ENCODE results near the gene GPA33.

Gene GPA33

GRCh38 chr1:167090314-167090942 is at the start of gene GPA33:
TSS of gene GPA33 (minus strand) at chr1:167090377. CDS start at chr1:167090287, 90 bp downstream.
- peaks cover 3% of the 10 kb centered on the region for H3K36me3 Mint-ChIP-seq
- H3K4me3 Mint-ChIP-seq = peak within 1 kb of the TSS; percentile 41
- H3K27me3 Mint-ChIP-seq = no peaks in the 10 kb centered on the region
- peaks cover 35% of the 10 kb centered on the region for H3K4me1 Mint-ChIP-seq (ENCODE audit: low read depth)
- no peaks in the 10 kb centered on the region for H3K9me3 Mint-ChIP-seq (ENCODE audit: low read depth)
- H3K27ac Mint-ChIP-seq = peak within 1 kb of the TSS; percentile 89

- H3K27me3 Mint-ChIP-seq = peaks cover 4% of the 10 kb centered on the region
- H3K27ac Mint-ChIP-seq = no peak overlapping the region
These were observed 48.5 kb upstream of the GPA33 start for GRCh38 chr1:167138703-167139102.

GRCh38 chr1:167137793-167138510 is 47.8 kb upstream of the GPA33 start:
- no peaks in the 10 kb centered on the region for H3K4me1 Mint-ChIP-seq (ENCODE audit: low read depth)
- H3K27ac Mint-ChIP-seq = no peak overlapping the region
- H3K9me3 Mint-ChIP-seq (ENCODE audit: low read depth) = peaks cover 4% of the 10 kb centered on the region
- no peak overlapping the region for H3K4me3 Mint-ChIP-seq
- peaks cover 2% of the 10 kb centered on the region for H3K36me3 Mint-ChIP-seq
- H3K27me3 Mint-ChIP-seq = peaks cover 2% of the 10 kb centered on the region

More at GRCh38 chr1:167138703-167139102, 48.5 kb upstream of the GPA33 start:
- H3K36me3 Mint-ChIP-seq = peaks cover 5% of the 10 kb centered on the region
- peaks cover 6% of the 10 kb centered on the region for H3K9me3 Mint-ChIP-seq (ENCODE audit: low read depth)
- no peak overlapping the region for H3K4me3 Mint-ChIP-seq
- no peaks in the 10 kb centered on the region for H3K4me1 Mint-ChIP-seq (ENCODE audit: low read depth)

- Mint-ChIP-seq H3K36me3 (peaks cover 1% of the 10 kb centered on the region), H3K9me3 (ENCODE audit: low read depth) (peaks cover 2% of the 10 kb centered on the region), H3K27ac (no peak overlapping the region), H3K4me3 (no peak overlapping the region), H3K27me3 (peaks cover 2% of the 10 kb centered on the region), H3K4me1 (ENCODE audit: low read depth) (no peaks in the 10 kb centered on the region)
These were observed 47.2 kb upstream of the GPA33 start for GRCh38 chr1:167137332-167137781.

GRCh38 chr1:167136806-167137205 is 46.6 kb upstream of the GPA33 start:
- no peak overlapping the region for H3K4me3 Mint-ChIP-seq
- no peaks in the 10 kb centered on the region for H3K36me3 Mint-ChIP-seq
- H3K4me1 Mint-ChIP-seq (ENCODE audit: low read depth) = no peaks in the 10 kb centered on the region
- no peaks in the 10 kb centered on the region for H3K9me3 Mint-ChIP-seq (ENCODE audit: low read depth)
- H3K27ac Mint-ChIP-seq = no peak overlapping the region
- peaks cover 2% of the 10 kb centered on the region for H3K27me3 Mint-ChIP-seq

GRCh38 chr1:167136191-167136614 is 46.0 kb upstream of the GPA33 start:
- Mint-ChIP-seq H3K4me3 (no peak overlapping the region), H3K4me1 (ENCODE audit: low read depth) (no peaks in the 10 kb centered on the region), H3K36me3 (no peaks in the 10 kb centered on the region), H3K9me3 (ENCODE audit: low read depth) (no peaks in the 10 kb centered on the region), H3K27me3 (peaks cover 5% of the 10 kb centered on the region), H3K27ac (no peak overlapping the region)

- peaks cover 6% of the 10 kb centered on the region for H3K27me3 Mint-ChIP-seq
These were observed 45.2 kb upstream of the GPA33 start for GRCh38 chr1:167135281-167135840.

GRCh38 chr1:167132301-167133010 is 42.3 kb upstream of the GPA33 start:
- Mint-ChIP-seq H3K9me3 (ENCODE audit: low read depth) (no peaks in the 10 kb centered on the region), H3K4me1 (ENCODE audit: low read depth) (no peaks in the 10 kb centered on the region), H3K27me3 (peaks cover 7% of the 10 kb centered on the region), H3K36me3 (no peaks in the 10 kb centered on the region), H3K27ac (no peak overlapping the region), H3K4me3 (no peak overlapping the region)

More at GRCh38 chr1:167135281-167135840, 45.2 kb upstream of the GPA33 start:
- Mint-ChIP-seq H3K4me1 (ENCODE audit: low read depth) (no peaks in the 10 kb centered on the region), H3K4me3 (no peak overlapping the region), H3K27ac (no peak overlapping the region), H3K9me3 (ENCODE audit: low read depth) (no peaks in the 10 kb centered on the region), H3K36me3 (no peaks in the 10 kb centered on the region)

GRCh38 chr1:167130829-167131510 is 40.8 kb upstream of the GPA33 start:
- no peak overlapping the region for H3K27ac Mint-ChIP-seq
- H3K36me3 Mint-ChIP-seq = no peaks in the 10 kb centered on the region
- H3K4me3 Mint-ChIP-seq = no peak overlapping the region
- H3K27me3 Mint-ChIP-seq = peaks cover 8% of the 10 kb centered on the region
- H3K9me3 Mint-ChIP-seq (ENCODE audit: low read depth) = no peaks in the 10 kb centered on the region
- H3K4me1 Mint-ChIP-seq (ENCODE audit: low read depth) = no peaks in the 10 kb centered on the region

GRCh38 chr1:167128261-167129227 is 38.4 kb upstream of the GPA33 start:
- Mint-ChIP-seq H3K4me3 (no peak overlapping the region), H3K4me1 (ENCODE audit: low read depth) (no peaks in the 10 kb centered on the region), H3K36me3 (no peaks in the 10 kb centered on the region), H3K9me3 (ENCODE audit: low read depth) (no peaks in the 10 kb centered on the region), H3K27ac (no peak overlapping the region), H3K27me3 (peaks cover 12% of the 10 kb centered on the region)

- H3K36me3 Mint-ChIP-seq = no peaks in the 10 kb centered on the region
- no peaks in the 10 kb centered on the region for H3K9me3 Mint-ChIP-seq (ENCODE audit: low read depth)
- no peak overlapping the region for H3K27ac Mint-ChIP-seq
- no peak overlapping the region for H3K4me3 Mint-ChIP-seq
- peaks cover 12% of the 10 kb centered on the region for H3K27me3 Mint-ChIP-seq
- H3K4me1 Mint-ChIP-seq (ENCODE audit: low read depth) = no peaks in the 10 kb centered on the region
These were observed 37.5 kb upstream of the GPA33 start for GRCh38 chr1:167127661-167128060.

- Mint-ChIP-seq H3K9me3 (ENCODE audit: low read depth) (no peaks in the 10 kb centered on the region), H3K27me3 (peaks cover 12% of the 10 kb centered on the region), H3K36me3 (no peaks in the 10 kb centered on the region), H3K4me1 (ENCODE audit: low read depth) (no peaks in the 10 kb centered on the region), H3K4me3 (no peak overlapping the region), H3K27ac (no peak overlapping the region)
These were observed 37.1 kb upstream of the GPA33 start for GRCh38 chr1:167127236-167127635.

- peaks cover 2% of the 10 kb centered on the region for H3K4me1 Mint-ChIP-seq (ENCODE audit: low read depth)
- H3K4me3 Mint-ChIP-seq = no peak overlapping the region
- H3K9me3 Mint-ChIP-seq (ENCODE audit: low read depth) = no peaks in the 10 kb centered on the region
- H3K36me3 Mint-ChIP-seq = no peaks in the 10 kb centered on the region
- H3K27ac Mint-ChIP-seq = no peak overlapping the region
- H3K27me3 Mint-ChIP-seq = peaks cover 12% of the 10 kb centered on the region
These were observed 36.6 kb upstream of the GPA33 start for GRCh38 chr1:167126811-167127210.
